Choroid plexus epithelial cell (primary cell): ENCODE results near the gene C11orf65.
"Not testable (repeated sequence)": the region's sequence is repeated elsewhere in the genome, so short reads cannot be mapped to it uniquely, and the experiment has no call there.

Experiments used
- DNase-seq: peaks from one replicate; pipeline ENCODE4 v3.0.0-alpha.2; 2010; ENCODE audit warnings: low read depth
- H3K4me3 ChIP-seq: 2 replicates; pipeline ENCODE4 v1.5.1; 2011; ENCODE audit warnings: low read depth, mild to moderate bottlenecking, control low read depth, low read length, moderate library complexity
- TF ChIP-seq, protein P1 (sequence below): conservative IDR thresholded peaks from 2 replicates; pipeline ENCODE4 v1.5.1; 2011; ENCODE audit warnings: low read depth, mild to moderate bottlenecking, control low read depth, inconsistent platforms, low read length, moderate library complexity

The C11orf65 gene

DNA sequence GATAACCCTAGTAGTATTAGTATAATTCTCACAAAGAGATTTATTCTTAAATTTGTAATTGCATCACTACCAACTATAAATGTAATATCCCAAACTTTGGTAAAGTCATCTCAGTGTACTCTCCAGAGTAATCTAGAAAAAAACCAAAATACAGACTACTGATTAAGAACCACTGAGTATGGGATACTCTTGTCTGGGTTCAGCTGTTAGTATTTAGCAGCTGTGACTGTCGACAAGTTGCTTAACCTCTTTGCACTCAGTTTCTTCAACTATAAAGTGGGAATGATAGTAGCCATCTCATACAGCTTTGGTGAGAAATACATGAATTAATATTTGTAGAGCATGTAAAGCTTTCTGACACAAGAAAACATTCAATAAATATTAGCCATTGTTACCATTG, 35.3 kb downstream of the C11orf65 start:
- H3K4me3 ChIP-seq: no peak overlapping the region
- DNase-seq: no peak
- TF ChIP-seq, protein P1, sequence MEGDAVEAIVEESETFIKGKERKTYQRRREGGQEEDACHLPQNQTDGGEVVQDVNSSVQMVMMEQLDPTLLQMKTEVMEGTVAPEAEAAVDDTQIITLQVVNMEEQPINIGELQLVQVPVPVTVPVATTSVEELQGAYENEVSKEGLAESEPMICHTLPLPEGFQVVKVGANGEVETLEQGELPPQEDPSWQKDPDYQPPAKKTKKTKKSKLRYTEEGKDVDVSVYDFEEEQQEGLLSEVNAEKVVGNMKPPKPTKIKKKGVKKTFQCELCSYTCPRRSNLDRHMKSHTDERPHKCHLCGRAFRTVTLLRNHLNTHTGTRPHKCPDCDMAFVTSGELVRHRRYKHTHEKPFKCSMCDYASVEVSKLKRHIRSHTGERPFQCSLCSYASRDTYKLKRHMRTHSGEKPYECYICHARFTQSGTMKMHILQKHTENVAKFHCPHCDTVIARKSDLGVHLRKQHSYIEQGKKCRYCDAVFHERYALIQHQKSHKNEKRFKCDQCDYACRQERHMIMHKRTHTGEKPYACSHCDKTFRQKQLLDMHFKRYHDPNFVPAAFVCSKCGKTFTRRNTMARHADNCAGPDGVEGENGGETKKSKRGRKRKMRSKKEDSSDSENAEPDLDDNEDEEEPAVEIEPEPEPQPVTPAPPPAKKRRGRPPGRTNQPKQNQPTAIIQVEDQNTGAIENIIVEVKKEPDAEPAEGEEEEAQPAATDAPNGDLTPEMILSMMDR: no peak

- DNase-seq: no peak
- no peak overlapping the region for H3K4me3 ChIP-seq
- TF ChIP-seq, protein P1: no peak
Observed at GRCh38 chr11:108431370-108431769, 36.0 kb downstream of the C11orf65 start.

- not testable (repeated sequence) for H3K4me3 ChIP-seq
- TF ChIP-seq, protein P1: peak; percentile 36
- peak; percentile 4 for DNase-seq
Observed at GRCh38 chr11:108417551-108417950, 49.8 kb downstream of the C11orf65 start.

DNA sequence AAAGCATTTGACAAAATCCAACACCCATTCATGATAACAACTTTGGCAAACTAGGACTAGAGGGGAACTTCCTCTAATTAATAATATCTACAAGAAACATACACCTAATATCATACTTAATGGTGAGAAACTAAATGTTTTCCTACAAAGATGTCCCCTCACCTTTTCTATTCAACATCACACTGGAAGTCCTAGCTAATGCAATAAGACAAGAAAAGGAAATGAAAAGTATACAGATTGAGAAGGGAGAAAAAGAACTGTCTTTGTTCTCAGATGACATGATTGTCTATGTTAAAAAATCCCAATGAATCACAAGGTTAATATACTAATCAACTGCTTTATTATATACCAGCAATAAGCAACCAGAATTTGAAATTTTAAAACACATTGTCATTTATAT, 52.4 kb downstream of the C11orf65 start:
- DNase-seq: no peak
- no peak overlapping the region for H3K4me3 ChIP-seq
- TF ChIP-seq, protein P1: no peak

DNA sequence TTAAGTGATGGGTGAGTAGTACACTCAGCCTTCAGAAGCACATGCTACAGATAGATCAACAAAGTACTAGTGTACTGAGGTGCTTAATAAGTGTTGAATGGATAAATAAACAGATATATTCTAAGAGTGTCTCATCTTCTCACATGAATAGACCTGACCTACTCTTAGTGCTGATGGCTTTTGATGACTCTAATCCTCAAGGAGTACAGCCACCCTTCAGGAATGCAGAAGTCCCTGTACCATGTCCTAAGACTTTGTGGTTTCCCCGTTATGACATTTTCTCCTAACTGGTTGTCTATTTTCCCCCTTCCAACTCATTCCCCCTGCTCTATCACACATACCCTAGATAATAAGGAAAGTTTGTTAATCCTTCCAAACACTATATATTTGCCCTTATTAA, 61.6 kb downstream of the C11orf65 start:
- DNase-seq: no peak
- no peak overlapping the region for H3K4me3 ChIP-seq
- TF ChIP-seq, protein P1: no peak

DNA sequence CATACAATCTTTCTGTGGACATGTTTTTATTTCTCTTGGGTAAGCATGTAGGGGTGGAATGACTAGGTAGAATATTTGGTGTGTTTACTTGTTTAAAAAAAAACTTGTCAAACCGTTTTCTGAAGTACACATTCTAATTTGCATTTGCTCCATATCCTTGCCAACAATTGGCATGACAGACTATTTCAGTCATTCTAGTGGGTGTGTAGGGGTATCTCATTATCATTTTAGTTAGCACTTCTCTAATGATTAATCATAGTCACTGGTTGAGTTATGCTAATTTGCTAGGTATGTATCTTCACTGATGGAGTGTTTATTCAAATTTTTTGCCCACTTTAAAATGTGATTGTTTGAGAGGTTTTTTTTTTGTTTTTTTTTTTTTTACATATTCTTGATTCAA, 64.3 kb downstream of the C11orf65 start:
- no peak for DNase-seq
- TF ChIP-seq, protein P1: no peak
- no peak overlapping the region for H3K4me3 ChIP-seq

GRCh38 chr11:108402241-108402640, 65.1 kb downstream of the C11orf65 start:
- DNase-seq: no peak
- H3K4me3 ChIP-seq: no peak overlapping the region
- TF ChIP-seq, protein P1: no peak
